Testis (tissue), 2 donors: ENCODE data around the gene FRMD4B.

Experiments used
- CTCF ChIP-seq, 3 experiments: fragments of 450-650 bp in 2 of 3; fragments of 200-600 bp in 1 of 3; sonication (generic) in 1 of 3; IDR thresholded peaks; one replicate each; pipeline ENCODE4 v1.5.1; 2016 to 2019; ENCODE audit warnings: antibody characterized with exemption in 3 of 3, mild to moderate bottlenecking in 2 of 3, moderate library complexity in 1 of 3
- POLR2A ChIP-seq: fragments of 450-650 bp; IDR thresholded peaks from one replicate; pipeline ENCODE4 v1.6.1; 2017; ENCODE audit warnings: antibody characterized with exemption, mild to moderate bottlenecking, moderate library complexity

GRCh38 chr3:69342074-69342473, 43.8 kb downstream of the FRMD4B start:
- TF ChIP-seq CTCF (IDR thresholded peaks at IDR 0.05) (no peak), POLR2A (no peak)
